WTC11 (cell line): ENCODE measurements around the gene ACP5. TPM values are rescaled to one million over a fixed set of nuclear protein-coding genes. Genes with fewer than 3 reads are reported as not detected.

Experiments used
- ATAC-seq: fragments of 200-7000 bp; cut with Tn5 transposase; 2 replicates; pipeline ENCODE4 v1.10.0; 2021; ENCODE audit warnings: mild to moderate bottlenecking, moderate library complexity
- CTCF ChIA-PET: fragments of 300-600 bp; sonication (Branson Sonifier 250); formaldehyde crosslinking; loops from one replicate; lab custom pipeline; 2021; ENCODE audit warnings: antibody characterized with exemption; lab: Charles Lee
- POLR2A ChIA-PET: fragments of 350-600 bp; sonication (Branson Sonifier 250); formaldehyde crosslinking; loops from one replicate; lab custom pipeline; 2021; ENCODE audit warnings: antibody characterized with exemption; lab: Charles Lee
- DNase-seq: peaks from one replicate; pipeline ENCODE4 v3.0.0; 2021; ENCODE audit warnings: low spot score
- H3K27ac Mint-ChIP-seq: 2 replicates; pipeline ENCODE4 v1.8.0; 2021; ENCODE audit warnings: mixed read lengths
- H3K27me3 Mint-ChIP-seq: 2 replicates; pipeline ENCODE4 v1.8.0; 2021; ENCODE audit warnings: low read depth, mild to moderate bottlenecking, moderate library complexity, mixed read lengths
- H3K36me3 Mint-ChIP-seq: 2 replicates; pipeline ENCODE4 v1.8.0; 2021; ENCODE audit warnings: mixed read lengths
- H3K4me1 Mint-ChIP-seq: 2 replicates; pipeline ENCODE4 v1.8.0; 2022; ENCODE audit warnings: mixed read lengths
- H3K4me3 Mint-ChIP-seq: 2 replicates; pipeline ENCODE4 v1.8.0; 2021; ENCODE audit warnings: mild to moderate bottlenecking, moderate library complexity, mixed read lengths
- H3K9me3 Mint-ChIP-seq: 2 replicates; pipeline ENCODE4 v1.8.0; 2021; ENCODE audit warnings: mixed read lengths
- ELF4 ChIP-seq: sonication (generic); formaldehyde crosslinking; IDR thresholded peaks from 2 replicates; pipeline ENCODE4 v1.8.1; 2022; ENCODE audit warnings: low read depth, mild to moderate bottlenecking, moderate library complexity, missing genetic modification reagents
- EMX1 ChIP-seq: fragments of 250-450 bp; sonication (Bioruptor Pico); IDR thresholded peaks from 2 replicates; pipeline ENCODE4 v1.8.0; 2021; ENCODE audit warnings: mild to moderate bottlenecking
- ETV6 ChIP-seq: sonication (generic); formaldehyde crosslinking; IDR thresholded peaks from 2 replicates; pipeline ENCODE4 v1.8.1; 2022; ENCODE audit warnings: mild to moderate bottlenecking, missing genetic modification reagents
- FOXK1 ChIP-seq: sonication (generic); formaldehyde crosslinking; IDR thresholded peaks from 2 replicates; pipeline ENCODE4 v1.8.0; 2022; ENCODE audit warnings: mild to moderate bottlenecking, moderate library complexity, missing genetic modification reagents
- GABPB1 ChIP-seq: sonication (generic); formaldehyde crosslinking; IDR thresholded peaks from 2 replicates; pipeline ENCODE4 v1.8.1; 2023; ENCODE audit warnings: mild to moderate bottlenecking, missing genetic modification reagents
- KAT7 ChIP-seq: sonication (generic); formaldehyde crosslinking; IDR thresholded peaks from 2 replicates; pipeline ENCODE4 v1.8.1; 2023; ENCODE audit warnings: missing genetic modification reagents, mild to moderate bottlenecking, borderline replicate concordance
- MYBL2 ChIP-seq: sonication (generic); formaldehyde crosslinking; IDR thresholded peaks from 2 replicates; pipeline ENCODE4 v1.8.1; 2023; ENCODE audit warnings: mild to moderate bottlenecking, moderate library complexity, missing genetic modification reagents
- NFYB ChIP-seq: sonication (generic); formaldehyde crosslinking; conservative IDR thresholded peaks from 2 replicates; pipeline ENCODE4 v1.8.0; 2022; ENCODE audit warnings: low read depth, missing genetic modification reagents
- OVOL2 ChIP-seq: fragments of 250-450 bp; sonication (Bioruptor Pico); IDR thresholded peaks from 2 replicates; pipeline ENCODE4 v1.9.0; 2021; ENCODE audit warnings: mild to moderate bottlenecking, borderline replicate concordance
- RELA ChIP-seq: sonication (generic); formaldehyde crosslinking; IDR thresholded peaks from 2 replicates; pipeline ENCODE4 v1.8.1; 2022; ENCODE audit warnings: missing genetic modification reagents, mild to moderate bottlenecking, borderline replicate concordance
- RORB ChIP-seq: fragments of 250-450 bp; sonication (Bioruptor Pico); IDR thresholded peaks from 2 replicates; pipeline ENCODE4 v1.9.0; 2021; ENCODE audit warnings: mild to moderate bottlenecking
- SOX15 ChIP-seq: fragments of 250-450 bp; sonication (Bioruptor Pico); IDR thresholded peaks from 2 replicates; pipeline ENCODE4 v1.9.0; 2021; ENCODE audit warnings: mild to moderate bottlenecking
- ZNF219 ChIP-seq: sonication (generic); formaldehyde crosslinking; IDR thresholded peaks from 2 replicates; pipeline ENCODE4 v1.8.0; 2023; ENCODE audit warnings: missing genetic modification reagents, mild to moderate bottlenecking, borderline replicate concordance
- ZNF263 ChIP-seq: sonication (generic); formaldehyde crosslinking; IDR thresholded peaks from 2 replicates; pipeline ENCODE4 v1.8.1; 2022; ENCODE audit warnings: low read depth, mild to moderate bottlenecking, moderate library complexity, missing genetic modification reagents
- ZNF671 ChIP-seq: fragments of 250-450 bp; sonication (Bioruptor Pico); IDR thresholded peaks from 2 replicates; pipeline ENCODE4 v1.8.0; 2021; ENCODE audit warnings: mild to moderate bottlenecking
- total RNA-seq: library from RNA; stranded (reverse); gene quantifications from 3 replicates; pipeline ENCODE4 v1.2.3, GENCODE V29; 2021
- TF ChIP-seq, protein P1 (sequence below): sonication (generic); formaldehyde crosslinking; IDR thresholded peaks from 2 replicates; pipeline ENCODE4 v1.8.1; 2023; ENCODE audit warnings: mild to moderate bottlenecking, missing genetic modification reagents
- TF ChIP-seq, protein P2 (sequence below): sonication (generic); formaldehyde crosslinking; IDR thresholded peaks from 2 replicates; pipeline ENCODE4 v1.8.0; 2022; ENCODE audit warnings: mild to moderate bottlenecking, missing genetic modification reagents
- TF ChIP-seq, protein P3 (sequence below): sonication (generic); formaldehyde crosslinking; conservative IDR thresholded peaks from 2 replicates; pipeline ENCODE4 v1.8.1; 2022; ENCODE audit warnings: mild to moderate bottlenecking, missing genetic modification reagents
- TF ChIP-seq, protein P4 (sequence below): sonication (generic); formaldehyde crosslinking; IDR thresholded peaks from 2 replicates; pipeline ENCODE4 v1.8.0; 2022; ENCODE audit warnings: mild to moderate bottlenecking, missing genetic modification reagents
- TF ChIP-seq, protein P5 (sequence below): fragments of 250-450 bp; sonication (Bioruptor Pico); IDR thresholded peaks from 2 replicates; pipeline ENCODE4 v1.8.0; 2021; ENCODE audit warnings: mild to moderate bottlenecking
- TF ChIP-seq, protein P6 (sequence below): fragments of 200-600 bp; IDR thresholded peaks from 2 replicates; pipeline ENCODE4 v1.8.0; 2022; ENCODE audit warnings: antibody characterized with exemption
- TF ChIP-seq, protein P7 (sequence below): sonication (generic); formaldehyde crosslinking; IDR thresholded peaks from 2 replicates; pipeline ENCODE4 v1.8.1; 2023; ENCODE audit warnings: mild to moderate bottlenecking, missing genetic modification reagents, borderline replicate concordance

The ACP5 gene
- total RNA-seq, 1 experiment from 2014 or later, result 8.6 TPM

DNA sequence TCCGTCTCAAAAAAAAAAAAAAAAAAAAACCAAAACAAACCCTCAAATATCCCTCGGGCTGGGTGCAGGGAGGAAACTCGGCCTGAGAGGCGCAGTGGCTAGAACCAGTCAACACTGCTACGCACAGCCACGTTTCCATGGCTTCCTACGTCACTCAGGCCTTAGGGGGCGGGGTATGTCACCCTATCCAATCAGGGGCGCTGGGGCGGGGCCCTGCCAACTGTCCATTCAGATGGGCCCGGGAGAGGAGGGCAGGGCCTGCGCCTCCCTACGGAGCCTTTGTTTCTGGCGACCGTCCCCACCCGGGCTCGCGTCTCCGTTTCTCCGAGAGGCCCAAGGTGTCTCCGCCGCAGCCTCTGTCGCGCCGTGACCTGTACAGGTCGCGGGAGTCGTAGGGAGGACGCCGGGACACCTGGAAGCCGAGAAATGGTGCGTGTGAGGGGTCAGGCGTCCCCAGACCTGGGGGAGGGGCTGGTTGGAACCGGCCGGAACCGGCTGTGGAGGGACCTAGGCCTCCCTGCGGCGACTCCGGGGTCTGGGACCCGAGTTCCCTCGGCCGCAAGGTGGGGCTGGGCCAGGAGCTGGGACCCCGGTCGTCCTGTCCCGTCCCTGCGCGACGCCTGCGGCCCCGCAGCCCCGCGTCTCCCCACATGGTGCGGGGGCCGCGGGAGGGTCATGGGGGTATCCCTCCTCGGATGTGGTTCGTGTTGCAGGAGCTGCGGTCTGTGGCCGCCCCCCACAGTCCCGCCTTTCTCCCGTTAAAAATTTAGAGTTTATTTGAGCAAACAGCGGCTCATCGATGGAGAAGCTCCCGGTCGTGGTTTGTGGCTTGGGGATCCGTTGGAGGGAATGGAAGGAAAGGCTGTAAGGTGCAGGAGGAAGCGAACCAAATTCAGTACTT, 20.0 kb upstream of the ACP5 start, which contains the start of gene ZNF627 (continued):
- TF ChIP-seq GABPB1 (CRISPR knock-in tag) (peak; percentile 50; the same call in 1 of the 2 replicates), RELA (0 out of 2 replicates have a peak, but pooled peaks have one; percentile 42), ELF4 (CRISPR knock-in tag) (no peak)
- TF ChIP-seq, protein P1, sequence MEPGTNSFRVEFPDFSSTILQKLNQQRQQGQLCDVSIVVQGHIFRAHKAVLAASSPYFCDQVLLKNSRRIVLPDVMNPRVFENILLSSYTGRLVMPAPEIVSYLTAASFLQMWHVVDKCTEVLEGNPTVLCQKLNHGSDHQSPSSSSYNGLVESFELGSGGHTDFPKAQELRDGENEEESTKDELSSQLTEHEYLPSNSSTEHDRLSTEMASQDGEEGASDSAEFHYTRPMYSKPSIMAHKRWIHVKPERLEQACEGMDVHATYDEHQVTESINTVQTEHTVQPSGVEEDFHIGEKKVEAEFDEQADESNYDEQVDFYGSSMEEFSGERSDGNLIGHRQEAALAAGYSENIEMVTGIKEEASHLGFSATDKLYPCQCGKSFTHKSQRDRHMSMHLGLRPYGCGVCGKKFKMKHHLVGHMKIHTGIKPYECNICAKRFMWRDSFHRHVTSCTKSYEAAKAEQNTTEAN (CRISPR knock-in tag), result no peak
- TF ChIP-seq, protein P2, sequence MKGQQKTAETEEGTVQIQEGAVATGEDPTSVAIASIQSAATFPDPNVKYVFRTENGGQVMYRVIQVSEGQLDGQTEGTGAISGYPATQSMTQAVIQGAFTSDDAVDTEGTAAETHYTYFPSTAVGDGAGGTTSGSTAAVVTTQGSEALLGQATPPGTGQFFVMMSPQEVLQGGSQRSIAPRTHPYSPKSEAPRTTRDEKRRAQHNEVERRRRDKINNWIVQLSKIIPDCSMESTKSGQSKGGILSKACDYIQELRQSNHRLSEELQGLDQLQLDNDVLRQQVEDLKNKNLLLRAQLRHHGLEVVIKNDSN, result peak; percentile 47; the same call in 1 of the 2 replicates

DNA sequence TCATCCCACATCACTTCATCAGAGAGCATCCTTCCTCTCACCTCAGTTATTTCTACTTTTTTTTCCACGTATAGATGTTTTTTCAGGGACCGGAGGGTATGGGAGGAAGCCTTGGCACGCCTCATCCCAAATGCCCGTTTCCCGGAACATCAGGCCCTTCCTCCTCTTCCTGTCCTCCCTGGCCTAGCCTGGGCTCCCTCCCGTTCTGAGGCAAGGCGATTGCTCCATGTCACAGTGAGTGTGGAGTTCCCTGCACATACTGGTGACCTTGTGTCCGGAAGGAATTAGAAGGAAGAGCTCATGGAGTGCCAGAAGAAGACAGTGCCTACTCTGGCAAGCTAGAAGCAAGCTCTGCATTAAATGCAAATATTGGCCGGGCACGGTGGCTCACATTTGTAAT, 18.7 kb upstream of the ACP5 start:
- TF ChIP-seq KAT7 (CRISPR knock-in tag) (no peak), ELF4 (CRISPR knock-in tag) (no peak), OVOL2 (CRISPR knock-in tag) (no peak), NFYB (no peak), ZNF671 (CRISPR knock-in tag) (no peak), MYBL2 (CRISPR knock-in tag) (no peak), EMX1 (CRISPR knock-in tag) (no peak), ZNF219 (no peak), FOXK1 (no peak)
- TF ChIP-seq, protein P3, sequence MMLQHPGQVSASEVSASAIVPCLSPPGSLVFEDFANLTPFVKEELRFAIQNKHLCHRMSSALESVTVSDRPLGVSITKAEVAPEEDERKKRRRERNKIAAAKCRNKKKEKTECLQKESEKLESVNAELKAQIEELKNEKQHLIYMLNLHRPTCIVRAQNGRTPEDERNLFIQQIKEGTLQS (CRISPR knock-in tag), result no peak
- TF ChIP-seq, protein P4, sequence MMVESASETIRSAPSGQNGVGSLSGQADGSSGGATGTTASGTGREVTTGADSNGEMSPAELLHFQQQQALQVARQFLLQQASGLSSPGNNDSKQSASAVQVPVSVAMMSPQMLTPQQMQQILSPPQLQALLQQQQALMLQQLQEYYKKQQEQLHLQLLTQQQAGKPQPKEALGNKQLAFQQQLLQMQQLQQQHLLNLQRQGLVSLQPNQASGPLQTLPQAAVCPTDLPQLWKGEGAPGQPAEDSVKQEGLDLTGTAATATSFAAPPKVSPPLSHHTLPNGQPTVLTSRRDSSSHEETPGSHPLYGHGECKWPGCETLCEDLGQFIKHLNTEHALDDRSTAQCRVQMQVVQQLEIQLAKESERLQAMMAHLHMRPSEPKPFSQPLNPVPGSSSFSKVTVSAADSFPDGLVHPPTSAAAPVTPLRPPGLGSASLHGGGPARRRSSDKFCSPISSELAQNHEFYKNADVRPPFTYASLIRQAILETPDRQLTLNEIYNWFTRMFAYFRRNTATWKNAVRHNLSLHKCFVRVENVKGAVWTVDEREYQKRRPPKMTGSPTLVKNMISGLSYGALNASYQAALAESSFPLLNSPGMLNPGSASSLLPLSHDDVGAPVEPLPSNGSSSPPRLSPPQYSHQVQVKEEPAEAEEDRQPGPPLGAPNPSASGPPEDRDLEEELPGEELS (CRISPR knock-in tag), result no peak
- POLR2A ChIA-PET, result no interaction called here
- Mint-ChIP-seq H3K4me3 (peak overlapping the region; percentile 96; the same call in 1 of the 2 replicates), H3K4me1 (peaks cover 13% of the 10 kb centered on the region), H3K27me3 (no peaks in the 10 kb centered on the region), H3K27ac (peak overlapping the region; percentile 83), H3K9me3 (no peaks in the 10 kb centered on the region), H3K36me3 (peaks cover 16% of the 10 kb centered on the region)
- DNase-seq (no peak), ATAC-seq (no peak)
- CTCF ChIA-PET, result interaction anchor here (1.7 kb wide), 1 partner anchor 18 kb away, joined by 5 read pairs; no protein-coding TSS in a partner anchor

DNA sequence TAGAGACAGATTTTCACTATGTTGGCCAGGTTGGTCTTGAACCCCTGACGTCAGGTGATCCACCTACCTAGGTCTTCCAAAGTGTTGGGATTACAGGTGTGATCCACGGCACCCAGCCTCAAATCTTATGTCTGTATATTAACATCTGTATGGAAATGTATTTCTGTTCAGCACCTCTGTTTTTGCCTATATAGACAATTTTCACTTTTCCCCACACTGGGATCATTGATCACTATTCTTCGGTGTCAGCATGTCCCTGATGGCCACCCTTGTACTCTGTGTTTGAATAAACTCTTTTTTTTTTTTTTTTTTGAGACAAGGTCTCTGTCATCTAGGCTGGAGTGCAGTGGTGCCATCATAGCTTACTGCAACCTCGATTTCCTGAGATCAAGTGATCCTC, 16.6 kb upstream of the ACP5 start:
- Mint-ChIP-seq H3K27me3 (no peaks in the 10 kb centered on the region), H3K9me3 (no peaks in the 10 kb centered on the region), H3K4me1 (peaks cover 5% of the 10 kb centered on the region), H3K27ac (no peak overlapping the region), H3K4me3 (no peak overlapping the region), H3K36me3 (peaks cover under 1% of the 10 kb centered on the region; the same call in 1 of the 2 replicates)
- ChIA-PET CTCF (interaction anchor here (0.5 kb wide), 1 partner anchor 20 kb away, joined by 3 read pairs; no protein-coding TSS in a partner anchor), POLR2A (no interaction called here)
- ATAC-seq, result no peak
- DNase-seq, result no peak
- TF ChIP-seq, protein P5, sequence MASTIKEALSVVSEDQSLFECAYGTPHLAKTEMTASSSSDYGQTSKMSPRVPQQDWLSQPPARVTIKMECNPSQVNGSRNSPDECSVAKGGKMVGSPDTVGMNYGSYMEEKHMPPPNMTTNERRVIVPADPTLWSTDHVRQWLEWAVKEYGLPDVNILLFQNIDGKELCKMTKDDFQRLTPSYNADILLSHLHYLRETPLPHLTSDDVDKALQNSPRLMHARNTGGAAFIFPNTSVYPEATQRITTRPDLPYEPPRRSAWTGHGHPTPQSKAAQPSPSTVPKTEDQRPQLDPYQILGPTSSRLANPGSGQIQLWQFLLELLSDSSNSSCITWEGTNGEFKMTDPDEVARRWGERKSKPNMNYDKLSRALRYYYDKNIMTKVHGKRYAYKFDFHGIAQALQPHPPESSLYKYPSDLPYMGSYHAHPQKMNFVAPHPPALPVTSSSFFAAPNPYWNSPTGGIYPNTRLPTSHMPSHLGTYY, result no peak
- no peak for TF ChIP-seq ZNF263 (CRISPR knock-in tag)
- no peak for TF ChIP-seq ETV6
- TF ChIP-seq SOX15 (CRISPR knock-in tag), result no peak
- TF ChIP-seq RORB (CRISPR knock-in tag), result no peak
- TF ChIP-seq, protein P6, sequence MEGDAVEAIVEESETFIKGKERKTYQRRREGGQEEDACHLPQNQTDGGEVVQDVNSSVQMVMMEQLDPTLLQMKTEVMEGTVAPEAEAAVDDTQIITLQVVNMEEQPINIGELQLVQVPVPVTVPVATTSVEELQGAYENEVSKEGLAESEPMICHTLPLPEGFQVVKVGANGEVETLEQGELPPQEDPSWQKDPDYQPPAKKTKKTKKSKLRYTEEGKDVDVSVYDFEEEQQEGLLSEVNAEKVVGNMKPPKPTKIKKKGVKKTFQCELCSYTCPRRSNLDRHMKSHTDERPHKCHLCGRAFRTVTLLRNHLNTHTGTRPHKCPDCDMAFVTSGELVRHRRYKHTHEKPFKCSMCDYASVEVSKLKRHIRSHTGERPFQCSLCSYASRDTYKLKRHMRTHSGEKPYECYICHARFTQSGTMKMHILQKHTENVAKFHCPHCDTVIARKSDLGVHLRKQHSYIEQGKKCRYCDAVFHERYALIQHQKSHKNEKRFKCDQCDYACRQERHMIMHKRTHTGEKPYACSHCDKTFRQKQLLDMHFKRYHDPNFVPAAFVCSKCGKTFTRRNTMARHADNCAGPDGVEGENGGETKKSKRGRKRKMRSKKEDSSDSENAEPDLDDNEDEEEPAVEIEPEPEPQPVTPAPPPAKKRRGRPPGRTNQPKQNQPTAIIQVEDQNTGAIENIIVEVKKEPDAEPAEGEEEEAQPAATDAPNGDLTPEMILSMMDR, result no peak
- TF ChIP-seq, protein P7, sequence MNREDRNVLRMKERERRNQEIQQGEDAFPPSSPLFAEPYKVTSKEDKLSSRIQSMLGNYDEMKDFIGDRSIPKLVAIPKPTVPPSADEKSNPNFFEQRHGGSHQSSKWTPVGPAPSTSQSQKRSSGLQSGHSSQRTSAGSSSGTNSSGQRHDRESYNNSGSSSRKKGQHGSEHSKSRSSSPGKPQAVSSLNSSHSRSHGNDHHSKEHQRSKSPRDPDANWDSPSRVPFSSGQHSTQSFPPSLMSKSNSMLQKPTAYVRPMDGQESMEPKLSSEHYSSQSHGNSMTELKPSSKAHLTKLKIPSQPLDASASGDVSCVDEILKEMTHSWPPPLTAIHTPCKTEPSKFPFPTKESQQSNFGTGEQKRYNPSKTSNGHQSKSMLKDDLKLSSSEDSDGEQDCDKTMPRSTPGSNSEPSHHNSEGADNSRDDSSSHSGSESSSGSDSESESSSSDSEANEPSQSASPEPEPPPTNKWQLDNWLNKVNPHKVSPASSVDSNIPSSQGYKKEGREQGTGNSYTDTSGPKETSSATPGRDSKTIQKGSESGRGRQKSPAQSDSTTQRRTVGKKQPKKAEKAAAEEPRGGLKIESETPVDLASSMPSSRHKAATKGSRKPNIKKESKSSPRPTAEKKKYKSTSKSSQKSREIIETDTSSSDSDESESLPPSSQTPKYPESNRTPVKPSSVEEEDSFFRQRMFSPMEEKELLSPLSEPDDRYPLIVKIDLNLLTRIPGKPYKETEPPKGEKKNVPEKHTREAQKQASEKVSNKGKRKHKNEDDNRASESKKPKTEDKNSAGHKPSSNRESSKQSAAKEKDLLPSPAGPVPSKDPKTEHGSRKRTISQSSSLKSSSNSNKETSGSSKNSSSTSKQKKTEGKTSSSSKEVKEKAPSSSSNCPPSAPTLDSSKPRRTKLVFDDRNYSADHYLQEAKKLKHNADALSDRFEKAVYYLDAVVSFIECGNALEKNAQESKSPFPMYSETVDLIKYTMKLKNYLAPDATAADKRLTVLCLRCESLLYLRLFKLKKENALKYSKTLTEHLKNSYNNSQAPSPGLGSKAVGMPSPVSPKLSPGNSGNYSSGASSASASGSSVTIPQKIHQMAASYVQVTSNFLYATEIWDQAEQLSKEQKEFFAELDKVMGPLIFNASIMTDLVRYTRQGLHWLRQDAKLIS (CRISPR knock-in tag), result no peak
